Measurements from ENCODE around the gene KRTAP12-1. TPM values are rescaled to one million over a fixed set of nuclear protein-coding genes. Genes with fewer than 3 reads are reported as not detected.

KRTAP12-1 gene
- total and polyA plus RNA-seq, 9 of the 15 experiments (the other 6 are each of a cell fraction or from before 2014, with no cell fraction given) = not detected

- TF ChIP-seq THAP12 (CRISPR knock-in tag; IDR thresholded peaks at IDR 0.05) (no peak), POLR2B (IDR thresholded peaks at IDR 0.05; ENCODE audit: low read depth, partially characterized antibody) (no peak), TSC22D4 (tag; IDR thresholded peaks at IDR 0.05) (no peak)
Measured at GRCh38 chr21:44695184-44695583, 13.2 kb upstream of the KRTAP12-1 start (continued).

- Histone ChIP-seq H4K20me1 (replicated peaks; ENCODE audit: control insufficient read depth, insufficient read depth, low read length) (no peaks in the 10 kb centered on the region), H3K9me1 (ENCODE audit: control insufficient read depth, insufficient read depth, low read length) (no peaks in the 10 kb centered on the region), H3K4me3 (no peak overlapping the region), H2AFZ (ENCODE audit: low read depth, low read length) (no peak overlapping the region), H3K9ac (ENCODE audit: insufficient read depth in 1 of 2, low read depth in 2 of 2, low read length in 2 of 2) (no peak overlapping the region), H3K4me2 (ENCODE audit: insufficient read depth, low read length) (no peak overlapping the region), H3K79me2 (ENCODE audit: control insufficient read depth, insufficient read depth, low read length) (no peaks in the 10 kb centered on the region), H3K27me3 (ENCODE audit: control insufficient read depth in 2 of 2, insufficient read depth in 2 of 2, low read length in 2 of 2) (peaks cover 19 to 44% of the 10 kb centered on the region in 2 experiments; a peak in 4 of 5 replicates), H3K27ac (ENCODE audit: extremely low read depth, low read depth, low read length) (no peak overlapping the region), H3K9me3 (replicated peaks; ENCODE audit: control insufficient read depth, insufficient read depth, low read depth, low read length) (no peaks in the 10 kb centered on the region; the same call in 1 of the 2 replicates), H3K36me3 (ENCODE audit: control insufficient read depth, insufficient read depth, low read length) (no peaks in the 10 kb centered on the region), H3K4me1 (replicated peaks in 1 of 2; ENCODE audit: control insufficient read depth in 2 of 2, insufficient read depth in 2 of 2, low read length in 2 of 2) (0 out of 5 replicates have a peak, but pooled peaks cover 0 to 4% of the 10 kb centered on the region in 2 experiments)
- FAIRE-seq (no peak), ATAC-seq (no peak), DNase-seq (ENCODE audit: extremely low read depth in 1 of 4, low spot score in 3 of 4) (no peak)
- intact Hi-C loops (cut with micrococcal nuclease) = no loop called here
- in situ Hi-C loops (cut with MboI) = no loop called here
- CTCF ChIA-PET (ENCODE audit: low intra/inter-chr PET ratio) = no interaction called here
- POLR2A ChIA-PET = interaction anchor here (0.6 to 1.1 kb wide), 2 partner anchors 75 to 93 kb away, joined by 3 to 4 read pairs; no protein-coding TSS in a partner anchor
- WGBS (ENCODE audit: insufficient coverage, low coverage, missing lambda C conversion rate) = under 1% methylated on average over 11 of the region's 11 CpGs
- BruUV-seq (replicated peaks) = no TSS peak
- TF ChIP-seq CAMTA2 (CRISPR knock-in tag; conservative IDR thresholded peaks at IDR 0.05) (no peak), YBX1 (IDR thresholded peaks at IDR 0.05) (no peak), CREBBP (IDR thresholded peaks at IDR 0.05; ENCODE audit: low read depth, low read length) (no peak), ZNF511 (CRISPR knock-in tag; IDR thresholded peaks at IDR 0.05) (no peak), ZNF449 (CRISPR knock-in tag; IDR thresholded peaks at IDR 0.05) (no peak), CBX2 (IDR thresholded peaks at IDR 0.05; ENCODE audit: insufficient read depth, low read length, poor library complexity, severe bottlenecking) (no peak), ZBTB1 (CRISPR knock-in tag; IDR thresholded peaks at IDR 0.05; ENCODE audit: borderline replicate concordance, low read depth) (no peak), ZNF445 (CRISPR knock-in tag; IDR thresholded peaks at IDR 0.05; ENCODE audit: low read depth) (no peak), NFE2 (IDR thresholded peaks at IDR 0.05; ENCODE audit: low read depth) (no peak), TEAD4 (IDR thresholded peaks at IDR 0.05; ENCODE audit: low read length) (no peak), TEAD4 (CRISPR knock-in tag; IDR thresholded peaks at IDR 0.05; ENCODE audit: borderline replicate concordance) (no peak), ATF1 (CRISPR knock-in tag; IDR thresholded peaks at IDR 0.05) (no peak), ATF1 (tag; IDR thresholded peaks at IDR 0.05) (no peak), MYBL2 (IDR thresholded peaks at IDR 0.05; ENCODE audit: low read depth) (no peak), MYBL2 (CRISPR knock-in tag; IDR thresholded peaks at IDR 0.05; ENCODE audit: borderline replicate concordance) (no peak), FOXJ3 (CRISPR knock-in tag; IDR thresholded peaks at IDR 0.05) (no peak)
Measured at GRCh38 chr21:44694776-44695175, 12.8 kb upstream of the KRTAP12-1 start.
